Measurements from ENCODE around the gene APOL6.
"Not testable (repeated sequence)": the region's sequence is repeated elsewhere in the genome, so short reads cannot be mapped to it uniquely, and the experiment has no call there.

APOL6 gene

GRCh38 chr22:35657571-35658312, 9.5 kb downstream of the APOL6 start:
- no peak for DNase-seq (ENCODE audit: low read depth)
- no peak overlapping the region for H3K4me3 ChIP-seq (ENCODE audit: low read depth, low read length)
- no peak for TF ChIP-seq CTCF (IDR thresholded peaks at IDR 0.05; ENCODE audit: control insufficient read depth, extremely low read depth, insufficient read depth)

- no peak for DNase-seq (ENCODE audit: low read depth)
- TF ChIP-seq CTCF (IDR thresholded peaks at IDR 0.05; ENCODE audit: control insufficient read depth, extremely low read depth, insufficient read depth): no peak
- H3K4me3 ChIP-seq (ENCODE audit: low read depth, low read length): no peak overlapping the region
These were observed 12.3 kb downstream of the APOL6 start for GRCh38 chr22:35660291-35661127.

GRCh38 chr22:35661464-35661863, 13.2 kb downstream of the APOL6 start:
- DNase-seq (ENCODE audit: low read depth): no peak
- TF ChIP-seq CTCF (IDR thresholded peaks at IDR 0.05; ENCODE audit: control insufficient read depth, extremely low read depth, insufficient read depth): no peak
- H3K4me3 ChIP-seq (ENCODE audit: low read depth, low read length): no peak overlapping the region

- H3K4me3 ChIP-seq (ENCODE audit: low read depth, low read length): no peak overlapping the region
- no peak for TF ChIP-seq CTCF (IDR thresholded peaks at IDR 0.05; ENCODE audit: control insufficient read depth, extremely low read depth, insufficient read depth)
- no peak for DNase-seq (ENCODE audit: low read depth)
These were observed 14.7 kb downstream of the APOL6 start for GRCh38 chr22:35662914-35663313.

GRCh38 chr22:35663371-35663770, 15.1 kb downstream of the APOL6 start:
- no peak overlapping the region for H3K4me3 ChIP-seq (ENCODE audit: low read depth, low read length)
- no peak for TF ChIP-seq CTCF (IDR thresholded peaks at IDR 0.05; ENCODE audit: control insufficient read depth, extremely low read depth, insufficient read depth)
- DNase-seq (ENCODE audit: low read depth): no peak

- no peak for TF ChIP-seq CTCF (IDR thresholded peaks at IDR 0.05; ENCODE audit: control insufficient read depth, extremely low read depth, insufficient read depth)
- no peak overlapping the region for H3K4me3 ChIP-seq (ENCODE audit: low read depth, low read length)
- DNase-seq (ENCODE audit: low read depth): no peak
These were observed 16.8 kb downstream of the APOL6 start for GRCh38 chr22:35664955-35665587.

GRCh38 chr22:35666699-35667098, 18.5 kb downstream of the APOL6 start:
- not testable (repeated sequence) for DNase-seq (ENCODE audit: low read depth); H3K4me3 ChIP-seq (ENCODE audit: low read depth, low read length)

All from LNCaP clone FGC (cell line).